ENCODE measurements around the gene GHRH. TPM values are rescaled to one million over a fixed set of nuclear protein-coding genes. Genes with fewer than 3 reads are reported as not detected.

GHRH gene
- total and polyA plus RNA-seq, 2 donors (not counting 1 experiment from before 2014, with no cell fraction given), result not detected

GRCh38 chr20:37297066-37297736, 35.6 kb upstream of the GHRH start:
- no peak overlapping the region for H3K4me3 Mint-ChIP-seq
- Histone ChIP-seq H3K4me1 (ENCODE audit: control insufficient read depth in 2 of 2, insufficient read depth in 2 of 2, low read length in 2 of 2) (peaks cover 11 to 12% of the 10 kb centered on the region in 2 donors), H4K20me1 (ENCODE audit: control insufficient read depth, insufficient read depth, low read length, poor library complexity, severe bottlenecking) (peaks cover 47% of the 10 kb centered on the region), H2AFZ (ENCODE audit: insufficient read depth, low read depth, low read length, poor library complexity, severe bottlenecking) (no peak overlapping the region), H3K9me3 (ENCODE audit: control extremely low read depth in 1 of 3, control insufficient read depth in 2 of 3, insufficient read depth in 1 of 3, low read length in 2 of 3) (no peaks in the 10 kb centered on the region), H3K27ac (ENCODE audit: low read length in 2 of 2) (no peak overlapping the region), H3K79me2 (ENCODE audit: control insufficient read depth, insufficient read depth, low read length) (peaks cover 93% of the 10 kb centered on the region), H3K9ac (ENCODE audit: low read length) (no peak overlapping the region), H3K4me2 (replicated peaks; ENCODE audit: low read depth, low read length, poor library complexity, severe bottlenecking) (no peak overlapping the region), H3K36me3 (replicated peaks in 1 of 2; ENCODE audit: control extremely low read depth in 1 of 2, control insufficient read depth in 1 of 2, extremely low read depth in 1 of 2, insufficient read depth in 2 of 2, low read length in 1 of 2) (peaks cover 5 to 55% of the 10 kb centered on the region in 2 experiments), H3K4me3 (ENCODE audit: control extremely low read depth in 1 of 5, extremely low read depth in 1 of 5, insufficient read depth in 1 of 5, low read depth in 2 of 5, low read length in 4 of 5) (no peak overlapping the region), H3K27me3 (replicated peaks in 1 of 4; ENCODE audit: control extremely low read depth in 1 of 4, control insufficient read depth in 3 of 4, insufficient read depth in 4 of 4, low read length in 3 of 4) (no peaks in the 10 kb centered on the region)
- POLR2A ChIA-PET, result no interaction called here
- DNase-seq, result no peak
- H3K9me3 Mint-ChIP-seq (ENCODE audit: insufficient read depth), result no peaks in the 10 kb centered on the region
- intact Hi-C loops (cut with micrococcal nuclease), result loop anchor here (10.0 kb wide), 1 partner anchor 738 kb away; the partner anchor contains the start of genes RPRD1B and TTI1
- CTCF ChIA-PET, result interaction anchor here (0.9 to 1.4 kb wide), 3 partner anchors 12 to 238 kb away, joined by 3 to 4 read pairs (median 3); no protein-coding TSS in a partner anchor
- no peak for ATAC-seq (ENCODE audit: low read depth)
- peaks cover 39% of the 10 kb centered on the region for H3K4me1 Mint-ChIP-seq
- 99% methylated on average over 10 of the region's 13 CpGs for WGBS (ENCODE audit: insufficient coverage)
- no peak overlapping the region for H3K27ac Mint-ChIP-seq
- no peak for TF ChIP-seq CTCF (IDR thresholded peaks at IDR 0.05)
- TF ChIP-seq EZH2 (IDR thresholded peaks at IDR 0.05; ENCODE audit: borderline replicate concordance, insufficient read depth, low read depth, low read length, poor library complexity, severe bottlenecking), result no peak
- H3K27me3 Mint-ChIP-seq, result no peaks in the 10 kb centered on the region

- CTCF ChIA-PET, result interaction anchor here (0.9 to 1.4 kb wide), 2 partner anchors 88 to 238 kb away, joined by 3 to 4 read pairs; no protein-coding TSS in a partner anchor
Measured at GRCh38 chr20:37296371-37296770, 34.8 kb upstream of the GHRH start.

More at GRCh38 chr20:37296371-37296770, 34.8 kb upstream of the GHRH start:
- Histone ChIP-seq H3K4me3 (ENCODE audit: control extremely low read depth in 1 of 5, extremely low read depth in 1 of 5, insufficient read depth in 1 of 5, low read depth in 2 of 5, low read length in 4 of 5) (no peak overlapping the region), H3K27me3 (replicated peaks in 1 of 4; ENCODE audit: control extremely low read depth in 1 of 4, control insufficient read depth in 3 of 4, insufficient read depth in 4 of 4, low read length in 3 of 4) (no peaks in the 10 kb centered on the region), H3K36me3 (replicated peaks in 1 of 2; ENCODE audit: control extremely low read depth in 1 of 2, control insufficient read depth in 1 of 2, extremely low read depth in 1 of 2, insufficient read depth in 2 of 2, low read length in 1 of 2) (peaks cover 8 to 52% of the 10 kb centered on the region in 2 experiments), H3K9ac (ENCODE audit: low read length) (no peak overlapping the region), H4K20me1 (ENCODE audit: control insufficient read depth, insufficient read depth, low read length, poor library complexity, severe bottlenecking) (peaks cover 43% of the 10 kb centered on the region), H3K9me3 (ENCODE audit: control extremely low read depth in 1 of 3, control insufficient read depth in 2 of 3, insufficient read depth in 1 of 3, low read length in 2 of 3) (no peaks in the 10 kb centered on the region), H3K4me1 (ENCODE audit: control insufficient read depth in 2 of 2, insufficient read depth in 2 of 2, low read length in 2 of 2) (peaks cover 13 to 16% of the 10 kb centered on the region in 2 donors), H3K4me2 (replicated peaks; ENCODE audit: low read depth, low read length, poor library complexity, severe bottlenecking) (no peak overlapping the region), H2AFZ (ENCODE audit: insufficient read depth, low read depth, low read length, poor library complexity, severe bottlenecking) (no peak overlapping the region), H3K79me2 (ENCODE audit: control insufficient read depth, insufficient read depth, low read length) (peaks cover 93% of the 10 kb centered on the region), H3K27ac (ENCODE audit: low read length in 2 of 2) (peak overlapping the region in 1 of 2 donors; percentile 18)
- DNase-seq, result no peak
- no peak for TF ChIP-seq EZH2 (IDR thresholded peaks at IDR 0.05; ENCODE audit: borderline replicate concordance, insufficient read depth, low read depth, low read length, poor library complexity, severe bottlenecking)
- TF ChIP-seq CTCF (IDR thresholded peaks at IDR 0.05), result no peak
- peak overlapping the region; percentile 46 for H3K27ac Mint-ChIP-seq
- intact Hi-C loops (cut with micrococcal nuclease), result loop anchor here (10.0 kb wide), 1 partner anchor 738 kb away; the partner anchor contains the start of genes RPRD1B and TTI1
- WGBS (ENCODE audit: insufficient coverage), result no CpG with 5 or more reads among the region's 2 CpGs
- peak overlapping the region; percentile 10 for H3K4me3 Mint-ChIP-seq
- peaks cover 45% of the 10 kb centered on the region for H3K4me1 Mint-ChIP-seq
- no peaks in the 10 kb centered on the region for H3K27me3 Mint-ChIP-seq
- POLR2A ChIA-PET, result no interaction called here
- ATAC-seq (ENCODE audit: low read depth), result no peak
- no peaks in the 10 kb centered on the region for H3K9me3 Mint-ChIP-seq (ENCODE audit: insufficient read depth)
